DMS79 treated with DMSO at 0.1 percent for 48 hours (cell line): ENCODE measurements around the gene ARRDC2.
"Not testable (repeated sequence)": the region's sequence is repeated elsewhere in the genome, so short reads cannot be mapped to it uniquely, and the experiment has no call there.

Experiments
- DNase-seq: peaks from one replicate; lab custom pipeline; 2025; lab: John Stamatoyannopoulos, UW

Gene ARRDC2

DNA sequence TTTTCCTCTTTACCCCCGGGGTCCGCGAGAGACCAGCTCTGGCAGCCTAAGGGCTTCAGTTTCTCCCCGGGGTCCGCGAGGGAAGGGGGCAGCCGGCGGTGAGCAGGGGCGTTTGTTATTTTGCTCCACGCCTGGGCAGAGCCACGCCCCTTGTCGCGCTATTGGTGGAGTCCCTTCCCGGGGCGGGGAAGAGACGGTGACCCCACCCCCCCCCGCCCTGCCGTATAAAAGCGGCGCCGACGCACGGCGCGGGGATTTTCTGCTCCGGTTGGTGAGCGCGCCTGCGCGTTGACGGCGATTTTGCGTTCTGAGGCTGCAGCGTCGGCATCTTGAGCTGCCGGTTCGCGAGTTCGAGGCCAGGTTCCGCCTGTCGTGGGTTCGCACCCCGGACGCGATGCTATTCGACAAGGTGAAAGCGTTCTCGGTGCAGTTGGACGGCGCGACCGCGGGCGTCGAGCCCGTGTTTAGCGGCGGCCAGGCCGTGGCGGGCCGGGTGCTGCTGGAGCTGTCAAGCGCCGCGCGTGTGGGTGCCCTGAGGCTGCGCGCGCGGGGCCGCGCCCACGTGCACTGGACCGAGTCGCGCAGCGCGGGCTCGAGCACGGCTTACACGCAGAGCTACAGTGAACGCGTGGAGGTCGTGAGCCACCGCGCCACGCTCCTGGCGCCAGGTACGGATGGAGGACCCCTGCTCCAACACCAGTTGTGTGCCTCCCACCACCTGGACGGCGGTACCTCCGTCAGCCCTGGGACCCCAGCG is at the start of gene ARRDC2:
ARRDC2 (plus strand) TSS at position 254 of the 757 bp plus-strand sequence; CDS start at position 395, 141 bp downstream.
- peak; percentile 78 for DNase-seq

DNA sequence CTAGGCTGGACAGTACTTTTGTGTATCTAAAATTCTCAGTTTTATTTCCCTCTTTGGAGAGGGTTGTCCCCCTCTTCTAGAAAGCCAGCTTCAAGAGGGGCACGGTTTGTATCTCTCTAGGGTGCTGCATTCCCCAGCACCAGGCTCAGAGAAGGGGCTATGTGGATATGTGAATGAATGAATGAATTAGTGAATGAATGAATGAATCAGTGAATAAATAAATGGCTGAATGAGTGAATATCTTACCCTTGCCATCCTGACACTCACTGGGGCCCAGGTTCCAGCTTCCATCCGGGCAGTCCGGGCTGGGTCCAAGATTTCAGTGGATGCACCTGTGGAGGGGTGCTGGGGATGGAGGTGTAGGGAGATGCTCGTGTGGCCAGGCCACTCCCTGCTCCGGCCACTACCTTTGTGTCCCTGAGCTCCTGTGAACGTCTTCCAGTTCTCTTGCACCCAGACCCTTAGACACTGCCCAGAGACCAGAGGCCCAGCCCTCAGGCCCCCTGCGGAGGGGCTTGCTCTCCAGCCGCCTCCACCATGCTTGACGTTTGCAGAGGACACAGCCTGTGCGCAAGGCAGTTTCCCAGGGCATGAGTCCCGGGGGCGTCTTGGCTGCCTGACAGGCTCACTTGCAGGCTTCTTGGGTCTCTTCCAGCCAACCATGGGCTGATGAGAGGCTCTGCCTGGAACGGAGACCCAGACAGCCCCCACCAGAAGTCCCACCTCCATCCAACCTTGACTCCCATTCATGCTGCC is 43.9 kb upstream of the ARRDC2 start:
- no peak for DNase-seq

- no peak for DNase-seq
These were observed 42.4 kb upstream of the ARRDC2 start for GRCh38 chr19:17965370-17966128.

GRCh38 chr19:17966129-17966483 is 41.9 kb upstream of the ARRDC2 start:
- no peak for DNase-seq

DNA sequence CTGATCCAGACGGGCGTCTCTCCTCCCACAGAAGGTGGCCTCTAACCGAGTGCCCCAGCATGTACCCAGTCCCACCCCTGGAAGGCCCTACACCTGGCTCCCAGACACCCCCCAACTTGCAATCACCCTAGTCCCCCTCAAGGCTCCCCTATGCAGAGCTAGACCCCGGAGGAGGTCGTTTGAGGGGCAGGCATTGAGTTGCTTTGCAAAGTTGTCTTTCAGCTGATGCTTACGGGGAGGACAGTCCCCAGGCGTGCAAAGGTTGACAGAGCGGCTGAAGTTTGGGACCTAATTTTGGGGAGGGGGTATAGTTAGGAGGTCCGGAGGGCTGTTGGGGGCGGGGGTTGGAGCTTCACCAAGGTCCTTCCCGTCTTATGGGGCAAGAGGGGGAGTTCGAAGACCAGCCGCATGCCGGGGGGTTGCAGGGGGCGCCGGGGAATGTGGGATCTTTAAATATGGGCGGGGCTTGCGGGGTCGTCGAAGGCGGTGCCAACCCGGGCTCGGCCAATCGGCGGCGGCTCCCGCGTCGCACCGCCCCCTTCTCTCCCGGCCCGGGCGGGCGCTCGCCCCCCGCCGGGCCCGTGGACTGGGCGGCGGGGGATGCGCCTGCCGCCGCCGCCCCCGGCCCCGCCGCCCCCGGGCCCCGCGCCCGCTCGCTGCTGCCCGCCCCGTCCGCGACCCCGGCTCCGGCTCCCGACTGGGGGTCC is 41.3 kb upstream of the ARRDC2 start, which contains the start of gene KCNN1:
KCNN1 (plus strand) TSS at position 558 of the 707 bp plus-strand sequence. CDS start 6,782 bp downstream, outside the sequence.
- peak; percentile 5 for DNase-seq

- DNase-seq = no peak
These were observed 40.5 kb upstream of the ARRDC2 start for GRCh38 chr19:17967257-17968051.

DNA sequence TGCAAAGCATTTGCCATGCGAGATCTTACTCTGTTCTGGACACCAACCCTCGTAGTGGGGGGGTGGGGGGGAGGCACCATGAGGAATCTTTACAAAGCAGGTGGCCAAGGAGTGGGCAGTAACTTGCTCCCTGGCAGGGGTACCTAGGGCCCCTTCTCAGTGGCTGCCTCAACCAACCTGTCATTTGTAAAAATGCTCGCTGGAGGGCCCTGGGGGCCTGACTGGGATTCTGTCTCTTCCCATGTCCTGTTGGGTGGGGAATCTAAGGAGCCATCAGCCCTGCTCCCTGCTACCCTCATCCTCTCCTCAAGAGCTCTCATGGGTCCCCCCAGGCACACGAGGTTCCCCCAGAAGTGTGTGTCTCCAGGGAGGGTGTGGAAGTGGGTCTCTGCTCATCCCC is 39.6 kb upstream of the ARRDC2 start:
- no peak for DNase-seq

DNA sequence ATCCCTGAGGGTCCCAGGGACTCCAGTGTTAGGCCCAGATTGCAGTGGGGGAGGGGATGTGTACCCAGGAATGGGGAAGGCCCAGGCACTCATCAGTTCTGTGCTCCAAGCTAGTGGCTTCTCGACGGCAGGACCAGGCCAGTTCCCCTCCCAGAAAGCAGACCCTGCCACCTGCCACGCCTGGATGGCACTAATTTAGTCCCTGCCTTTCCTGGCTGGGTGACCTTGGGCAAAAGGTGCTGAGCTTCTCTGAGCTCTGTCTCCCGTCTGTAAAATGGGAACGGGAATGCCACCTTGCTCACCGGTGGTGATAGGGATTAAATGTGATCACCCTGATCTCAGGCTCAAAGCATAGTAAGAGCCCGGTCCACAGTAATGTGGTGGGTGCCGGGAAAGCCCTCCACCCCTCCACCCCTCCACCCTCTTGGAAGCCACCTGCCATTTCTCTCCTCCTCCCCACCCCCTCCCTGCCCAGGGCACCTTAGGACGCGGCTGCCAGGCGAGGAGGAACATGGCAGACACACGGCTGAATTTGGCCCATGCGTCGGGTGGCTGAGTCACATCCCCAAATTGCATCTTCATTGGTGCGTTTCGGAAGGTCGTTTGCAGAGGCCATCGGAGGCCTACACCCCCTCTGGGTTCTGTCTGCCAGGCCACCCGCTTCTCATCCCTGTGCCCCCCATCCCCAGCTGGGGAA is 38.7 kb upstream of the ARRDC2 start:
- DNase-seq = no peak

- DNase-seq = no peak
These were observed 35.7 kb upstream of the ARRDC2 start for GRCh38 chr19:17972230-17972629.

DNA sequence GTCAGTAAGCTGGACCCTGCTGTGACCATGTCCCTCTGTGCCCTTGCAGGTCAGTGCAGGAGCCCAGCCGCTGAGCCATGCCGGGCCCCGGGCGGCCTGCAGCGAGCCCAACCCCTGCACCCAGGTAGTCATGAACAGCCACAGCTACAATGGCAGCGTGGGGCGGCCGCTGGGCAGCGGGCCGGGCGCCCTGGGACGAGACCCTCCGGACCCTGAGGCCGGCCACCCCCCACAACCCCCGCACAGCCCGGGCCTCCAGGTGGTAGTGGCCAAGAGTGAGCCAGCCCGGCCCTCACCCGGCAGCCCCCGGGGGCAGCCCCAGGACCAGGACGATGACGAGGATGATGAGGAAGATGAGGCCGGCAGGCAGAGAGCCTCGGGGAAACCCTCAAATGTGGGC is 34.2 kb upstream of the ARRDC2 start:
- DNase-seq = no peak

DNA sequence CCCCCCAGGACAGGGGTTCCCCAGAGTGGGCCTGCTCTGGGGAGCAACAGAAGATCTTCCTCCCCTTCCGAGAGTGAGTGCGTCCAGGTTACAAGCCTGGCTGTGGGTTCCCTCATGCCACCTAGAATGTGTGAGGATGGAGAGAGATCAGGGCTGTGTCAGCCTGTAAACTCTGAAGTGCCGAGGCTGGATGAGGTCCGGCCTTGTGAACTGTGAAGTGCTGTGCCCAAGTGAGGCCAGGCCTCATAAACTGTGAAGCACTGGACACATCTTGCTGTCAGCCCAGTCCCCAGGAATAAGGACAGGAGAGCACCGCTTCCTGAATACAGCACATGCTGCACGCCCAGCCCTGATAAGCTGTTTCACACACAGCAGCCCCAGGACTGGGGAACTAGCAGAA is 33.4 kb upstream of the ARRDC2 start:
- no peak for DNase-seq

GRCh38 chr19:17975032-17975431 is 32.9 kb upstream of the ARRDC2 start:
- no peak for DNase-seq

- DNase-seq = no peak
These were observed 30.9 kb upstream of the ARRDC2 start for GRCh38 chr19:17977021-17977420.

DNA sequence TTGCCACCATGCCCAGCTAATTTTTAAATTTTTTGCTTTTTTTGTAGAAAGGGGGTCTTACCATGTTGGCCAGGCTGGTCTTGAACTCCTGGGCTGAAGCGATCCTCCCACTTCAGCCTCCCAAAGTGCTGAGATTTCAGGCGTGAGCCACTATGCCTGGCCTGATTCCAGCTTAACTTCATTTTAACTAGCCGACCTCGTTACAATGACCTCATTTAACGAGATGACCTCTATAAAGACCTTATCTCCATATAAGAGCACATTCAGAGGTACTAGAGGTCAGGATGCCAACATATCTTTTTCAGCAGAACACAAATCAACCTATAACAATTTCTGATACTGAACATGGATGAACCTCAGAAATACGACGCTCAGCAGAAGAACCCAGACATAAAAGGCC is 30.5 kb upstream of the ARRDC2 start:
- no peak for DNase-seq

GRCh38 chr19:17981611-17982010 is 26.4 kb upstream of the ARRDC2 start:
- DNase-seq = no peak

DNA sequence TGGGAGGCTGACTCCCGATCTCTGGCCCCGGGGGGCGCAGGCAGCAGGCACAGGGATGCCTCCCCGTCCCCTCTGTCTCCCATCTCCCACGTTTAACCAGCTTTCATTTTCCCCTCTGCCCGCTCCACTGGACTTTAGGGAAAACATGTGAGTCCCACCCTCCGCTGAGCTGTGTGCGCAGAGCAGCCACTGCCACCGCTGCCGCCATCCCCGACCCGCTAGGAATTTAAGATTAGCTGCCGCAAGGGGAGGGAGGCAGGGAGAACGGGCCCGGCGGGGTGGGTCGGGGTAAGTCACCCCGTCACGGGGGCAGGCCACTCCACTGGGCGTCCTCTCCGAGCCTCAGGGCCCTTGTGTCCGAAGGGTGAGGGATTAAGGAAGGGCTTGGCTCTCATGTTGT is 25.5 kb upstream of the ARRDC2 start:
- DNase-seq = no peak

- no peak for DNase-seq
These were observed 22.7 kb upstream of the ARRDC2 start for GRCh38 chr19:17985037-17985818.

DNA sequence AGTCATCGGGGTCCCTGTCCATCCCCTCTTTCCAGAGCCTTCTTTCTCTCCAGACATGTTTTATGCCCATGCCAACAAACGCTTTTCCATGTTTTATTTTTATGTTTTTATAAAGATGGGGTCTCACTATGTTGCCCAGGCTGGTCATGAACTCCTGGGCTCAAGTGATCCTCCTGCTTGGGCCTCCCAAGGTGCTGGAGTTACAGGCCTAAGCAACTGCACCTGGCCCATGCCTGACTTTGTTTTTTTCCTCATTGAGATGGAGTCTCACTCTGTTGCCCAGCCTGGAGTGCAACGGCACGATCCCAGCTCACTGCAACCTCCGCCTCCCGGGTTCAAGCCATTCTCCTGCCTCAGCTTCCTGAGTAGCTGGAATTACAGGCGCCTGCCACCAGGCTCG is 21.4 kb upstream of the ARRDC2 start:
- DNase-seq = not testable (repeated sequence)

DNA sequence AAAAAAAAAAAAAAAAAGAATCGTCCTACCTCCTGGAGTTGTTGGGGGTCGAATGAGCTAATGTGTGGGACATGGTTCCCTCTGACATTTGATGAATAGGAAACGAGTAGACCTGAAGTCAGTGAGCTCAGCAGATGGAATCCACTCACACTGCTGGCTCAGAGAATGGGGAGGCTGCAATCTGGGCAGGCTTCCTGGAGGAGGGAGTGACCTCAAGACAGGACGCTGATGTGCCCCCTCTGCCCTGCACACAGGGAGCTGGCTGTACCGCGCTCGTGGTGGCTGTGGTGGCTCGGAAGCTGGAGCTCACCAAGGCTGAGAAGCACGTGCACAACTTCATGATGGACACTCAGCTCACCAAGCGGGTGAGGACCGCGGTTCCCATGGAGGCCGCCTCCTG is 19.8 kb upstream of the ARRDC2 start:
- DNase-seq = no peak
